SK-N-SH treated with all-trans-retinoic acid at 6 μM for 48 hours (cell line): ENCODE data around the gene SMARCC2.

Source experiments
- ATAC-seq: fragments of 200-7000 bp; cut with Tn5 transposase; 3 replicates; pipeline ENCODE4 v1.9.1; 2020; ENCODE audit warnings: mild to moderate bottlenecking, moderate library complexity
- BACH2 ChIP-seq: fragments of 250-450 bp; sonication (Bioruptor Pico); IDR thresholded peaks from 2 replicates; pipeline ENCODE4 v1.9.0; 2021; ENCODE audit warnings: mild to moderate bottlenecking, borderline replicate concordance
- CREB5 ChIP-seq: fragments of 250-450 bp; sonication (Bioruptor Pico); IDR thresholded peaks from 2 replicates; pipeline ENCODE4 v1.5.1; 2020; ENCODE audit warnings: low read depth, mild to moderate bottlenecking, moderate library complexity
- GLIS3 ChIP-seq: fragments of 250-450 bp; sonication (Bioruptor Pico); IDR thresholded peaks from 2 replicates; pipeline ENCODE4 v1.5.0; 2020; ENCODE audit warnings: mild to moderate bottlenecking, moderate library complexity
- ISL1 ChIP-seq: fragments of 250-450 bp; sonication (Bioruptor Pico); IDR thresholded peaks from 2 replicates; pipeline ENCODE4 v2.1.2; 2022; ENCODE audit warnings: mild to moderate bottlenecking, moderate library complexity
- OSR1 ChIP-seq: fragments of 250-450 bp; sonication (Bioruptor Pico); IDR thresholded peaks from 2 replicates; pipeline ENCODE4 v1.8.0; 2022; ENCODE audit warnings: moderate library complexity, mild to moderate bottlenecking, inconsistent platforms
- SNAI2 ChIP-seq: fragments of 250-450 bp; sonication (Bioruptor Pico); IDR thresholded peaks from 2 replicates; pipeline ENCODE4 v1.5.0; 2020; ENCODE audit warnings: mild to moderate bottlenecking, moderate library complexity
- TOX ChIP-seq: fragments of 250-450 bp; sonication (Bioruptor Pico); IDR thresholded peaks from 2 replicates; pipeline ENCODE4 v1.8.0; 2021; ENCODE audit warnings: mild to moderate bottlenecking, moderate library complexity, borderline replicate concordance
- ZC3H10 ChIP-seq: fragments of 250-450 bp; sonication (Bioruptor Pico); IDR thresholded peaks from 2 replicates; pipeline ENCODE4 v1.5.1; 2021; ENCODE audit warnings: mild to moderate bottlenecking, moderate library complexity
- ZFP3 ChIP-seq: fragments of 250-450 bp; sonication (Bioruptor Pico); IDR thresholded peaks from 2 replicates; pipeline ENCODE4 v1.5.0; 2020; ENCODE audit warnings: mild to moderate bottlenecking, moderate library complexity
- ZFP30 ChIP-seq: fragments of 450-650 bp; formaldehyde crosslinking; IDR thresholded peaks from 2 replicates; pipeline ENCODE4 v1.5.0; 2022; ENCODE audit warnings: mild to moderate bottlenecking, moderate library complexity
- ZNF8 ChIP-seq: fragments of 450-650 bp; formaldehyde crosslinking; IDR thresholded peaks from 2 replicates; pipeline ENCODE4 v1.5.0; 2020; ENCODE audit warnings: mild to moderate bottlenecking, moderate library complexity
- TF ChIP-seq, protein P1 (sequence below): fragments of 250-450 bp; sonication (Bioruptor Pico); IDR thresholded peaks from 2 replicates; pipeline ENCODE4 v1.5.0; 2020; ENCODE audit warnings: mild to moderate bottlenecking, moderate library complexity
- TF ChIP-seq, protein P2 (sequence below): fragments of 250-450 bp; sonication (Bioruptor Pico); IDR thresholded peaks from 2 replicates; pipeline ENCODE4 v1.5.1; 2021; ENCODE audit warnings: mild to moderate bottlenecking, moderate library complexity

The SMARCC2 gene

DNA sequence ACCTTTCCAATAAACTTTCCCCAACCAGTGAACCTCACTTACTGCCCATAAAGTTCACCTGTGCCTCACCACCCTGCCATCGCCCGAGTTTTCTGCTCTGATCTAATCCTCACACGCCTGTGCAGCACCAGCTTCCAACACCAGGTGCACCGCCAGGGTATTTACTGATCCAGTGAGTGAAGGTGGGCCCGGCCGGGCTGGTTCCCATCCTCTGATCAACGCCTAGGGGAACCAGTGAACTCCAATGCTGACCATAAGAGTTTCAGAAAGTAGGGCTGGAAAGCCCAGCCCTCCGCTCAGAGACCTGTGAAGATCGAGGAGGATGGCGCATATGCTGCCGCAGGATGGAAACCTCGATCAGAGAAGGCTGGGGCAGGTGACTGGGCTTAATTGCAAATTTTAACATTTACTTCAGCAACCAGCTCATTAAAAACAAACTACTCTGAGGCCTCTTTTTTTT lies 37.6 kb downstream of the SMARCC2 start (continued):
- TF ChIP-seq, protein P1, sequence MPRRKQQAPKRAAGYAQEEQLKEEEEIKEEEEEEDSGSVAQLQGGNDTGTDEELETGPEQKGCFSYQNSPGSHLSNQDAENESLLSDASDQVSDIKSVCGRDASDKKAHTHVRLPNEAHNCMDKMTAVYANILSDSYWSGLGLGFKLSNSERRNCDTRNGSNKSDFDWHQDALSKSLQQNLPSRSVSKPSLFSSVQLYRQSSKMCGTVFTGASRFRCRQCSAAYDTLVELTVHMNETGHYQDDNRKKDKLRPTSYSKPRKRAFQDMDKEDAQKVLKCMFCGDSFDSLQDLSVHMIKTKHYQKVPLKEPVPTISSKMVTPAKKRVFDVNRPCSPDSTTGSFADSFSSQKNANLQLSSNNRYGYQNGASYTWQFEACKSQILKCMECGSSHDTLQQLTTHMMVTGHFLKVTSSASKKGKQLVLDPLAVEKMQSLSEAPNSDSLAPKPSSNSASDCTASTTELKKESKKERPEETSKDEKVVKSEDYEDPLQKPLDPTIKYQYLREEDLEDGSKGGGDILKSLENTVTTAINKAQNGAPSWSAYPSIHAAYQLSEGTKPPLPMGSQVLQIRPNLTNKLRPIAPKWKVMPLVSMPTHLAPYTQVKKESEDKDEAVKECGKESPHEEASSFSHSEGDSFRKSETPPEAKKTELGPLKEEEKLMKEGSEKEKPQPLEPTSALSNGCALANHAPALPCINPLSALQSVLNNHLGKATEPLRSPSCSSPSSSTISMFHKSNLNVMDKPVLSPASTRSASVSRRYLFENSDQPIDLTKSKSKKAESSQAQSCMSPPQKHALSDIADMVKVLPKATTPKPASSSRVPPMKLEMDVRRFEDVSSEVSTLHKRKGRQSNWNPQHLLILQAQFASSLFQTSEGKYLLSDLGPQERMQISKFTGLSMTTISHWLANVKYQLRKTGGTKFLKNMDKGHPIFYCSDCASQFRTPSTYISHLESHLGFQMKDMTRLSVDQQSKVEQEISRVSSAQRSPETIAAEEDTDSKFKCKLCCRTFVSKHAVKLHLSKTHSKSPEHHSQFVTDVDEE (CRISPR knock-in tag): no peak
- TF ChIP-seq, protein P2, sequence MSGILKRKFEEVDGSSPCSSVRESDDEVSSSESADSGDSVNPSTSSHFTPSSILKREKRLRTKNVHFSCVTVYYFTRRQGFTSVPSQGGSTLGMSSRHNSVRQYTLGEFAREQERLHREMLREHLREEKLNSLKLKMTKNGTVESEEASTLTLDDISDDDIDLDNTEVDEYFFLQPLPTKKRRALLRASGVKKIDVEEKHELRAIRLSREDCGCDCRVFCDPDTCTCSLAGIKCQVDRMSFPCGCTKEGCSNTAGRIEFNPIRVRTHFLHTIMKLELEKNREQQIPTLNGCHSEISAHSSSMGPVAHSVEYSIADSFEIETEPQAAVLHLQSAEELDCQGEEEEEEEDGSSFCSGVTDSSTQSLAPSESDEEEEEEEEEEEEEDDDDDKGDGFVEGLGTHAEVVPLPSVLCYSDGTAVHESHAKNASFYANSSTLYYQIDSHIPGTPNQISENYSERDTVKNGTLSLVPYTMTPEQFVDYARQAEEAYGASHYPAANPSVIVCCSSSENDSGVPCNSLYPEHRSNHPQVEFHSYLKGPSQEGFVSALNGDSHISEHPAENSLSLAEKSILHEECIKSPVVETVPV (CRISPR knock-in tag): no peak

DNA sequence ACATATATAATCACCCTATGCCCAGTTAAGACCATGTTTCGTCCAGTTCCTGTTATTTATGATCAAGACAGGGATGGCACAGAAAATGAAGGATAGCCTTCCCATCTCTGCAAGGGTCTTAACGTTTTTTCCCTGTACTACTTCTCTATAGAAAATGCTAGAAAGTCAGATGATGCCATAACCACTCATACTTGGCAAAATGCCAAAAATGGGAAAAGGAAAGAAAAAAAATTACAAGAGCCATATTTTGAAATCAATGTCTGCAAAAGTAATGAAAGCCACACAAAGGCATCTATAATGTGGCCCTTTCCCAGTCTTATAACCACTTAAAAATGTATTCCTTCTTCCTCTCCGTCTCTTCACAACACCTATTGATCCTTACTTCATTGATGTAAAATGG lies 38.7 kb downstream of the SMARCC2 start:
- ATAC-seq: no peak
- no peak for TF ChIP-seq OSR1
- TF ChIP-seq, protein P1 (CRISPR knock-in tag): no peak

- TF ChIP-seq ZFP3 (CRISPR knock-in tag) (no peak), ISL1 (CRISPR knock-in tag) (no peak), ZFP30 (CRISPR knock-in tag) (no peak), TOX (CRISPR knock-in tag) (no peak)
- ATAC-seq: no peak
Observed at GRCh38 chr12:56146492-56147460, 42.5 kb downstream of the SMARCC2 start.

GRCh38 chr12:56145217-56145616 lies 44.1 kb downstream of the SMARCC2 start:
- no peak for TF ChIP-seq ZNF8 (CRISPR knock-in tag)
- TF ChIP-seq ISL1 (CRISPR knock-in tag): no peak
- TF ChIP-seq GLIS3: no peak
- no peak for TF ChIP-seq TOX (CRISPR knock-in tag)
- no peak for TF ChIP-seq SNAI2 (CRISPR knock-in tag)
- TF ChIP-seq, protein P1 (CRISPR knock-in tag): no peak
- TF ChIP-seq, protein P2 (CRISPR knock-in tag): no peak
- TF ChIP-seq CREB5 (CRISPR knock-in tag): no peak
- no peak for TF ChIP-seq OSR1
- no peak for TF ChIP-seq ZC3H10 (CRISPR knock-in tag)
- no peak for TF ChIP-seq BACH2 (CRISPR knock-in tag)
- no peak for ATAC-seq
